SH-SY5Y (cell line): ENCODE measurements around the gene SIRPA.

ENCODE experiments used
- GATA2 ChIP-seq: IDR thresholded peaks from 2 replicates; pipeline ENCODE4 v1.6.1; 2011; ENCODE audit warnings: mild to moderate bottlenecking, low read depth, low read length
- GATA3 ChIP-seq: IDR thresholded peaks from 2 replicates; pipeline ENCODE4 v1.6.1; 2011; ENCODE audit warnings: low read depth, mild to moderate bottlenecking, low read length, moderate library complexity

DNA sequence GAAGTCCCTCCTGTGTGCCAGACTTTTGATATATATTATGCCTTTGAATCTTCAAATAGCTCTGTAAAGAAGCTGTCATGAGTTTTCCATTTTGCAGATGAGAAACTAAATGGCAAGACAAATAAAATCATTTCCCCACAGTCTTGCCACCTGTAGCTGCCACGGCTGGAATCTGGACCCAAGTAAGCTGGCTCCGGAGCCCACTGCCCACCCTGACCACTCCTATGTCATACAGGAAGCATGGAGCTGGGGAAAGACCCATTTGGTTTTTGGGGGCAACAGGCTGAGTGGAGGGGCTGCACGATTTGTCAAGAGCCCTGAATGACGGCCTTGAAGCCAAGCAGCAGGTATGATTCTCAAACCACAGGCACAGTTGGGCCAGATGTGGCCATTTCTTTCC, 10.0 kb upstream of the SIRPA start:
- no peak for TF ChIP-seq GATA2
- no peak for TF ChIP-seq GATA3
